Measurements from ENCODE around the gene ZFAND2B. TPM values are rescaled to one million over a fixed set of nuclear protein-coding genes. Genes with fewer than 3 reads are reported as not detected.

Gene ZFAND2B
- total RNA-seq, 1 experiment from 2014 or later: 19.5 TPM

DNA sequence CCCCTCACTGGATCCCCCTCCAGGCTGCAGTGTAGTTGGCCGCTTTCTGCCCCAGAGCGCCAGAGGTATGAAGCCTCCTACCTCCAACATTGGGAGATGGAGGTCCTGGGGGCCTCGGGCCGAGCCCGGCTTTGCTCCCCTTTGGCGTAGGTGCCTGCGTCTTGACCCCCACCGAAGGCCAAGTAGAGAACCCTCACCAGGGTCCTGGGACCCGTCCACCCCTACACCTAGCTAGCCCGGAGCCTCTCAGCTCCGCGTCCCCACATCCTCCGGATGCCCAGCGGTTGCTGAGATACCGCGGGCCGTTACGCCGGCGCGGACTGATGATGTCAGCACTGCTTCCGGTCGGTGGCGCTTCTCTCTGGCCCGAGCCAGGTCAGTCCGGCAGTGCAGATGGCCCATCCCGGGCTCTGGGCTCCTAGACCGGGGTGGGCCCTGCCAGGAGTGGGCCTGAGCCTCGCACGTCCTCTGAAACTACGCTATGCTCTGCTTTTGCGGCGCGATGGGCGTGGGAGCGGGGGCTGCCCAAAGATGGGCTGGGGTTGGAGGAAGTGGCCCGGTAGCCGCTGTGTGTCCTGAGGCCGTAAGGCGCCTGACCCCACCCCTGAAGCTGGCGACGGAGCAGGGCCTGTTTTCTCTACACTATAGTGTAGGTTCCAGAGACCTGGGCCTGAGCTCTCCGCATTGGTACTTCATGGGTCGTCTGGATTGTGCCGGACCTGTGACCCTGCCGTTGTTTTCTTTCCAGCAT, 38.7 kb downstream of the ZFAND2B start, which contains the start of the genes GLB1L and STK16 (continued):
- TF ChIP-seq, protein P1, sequence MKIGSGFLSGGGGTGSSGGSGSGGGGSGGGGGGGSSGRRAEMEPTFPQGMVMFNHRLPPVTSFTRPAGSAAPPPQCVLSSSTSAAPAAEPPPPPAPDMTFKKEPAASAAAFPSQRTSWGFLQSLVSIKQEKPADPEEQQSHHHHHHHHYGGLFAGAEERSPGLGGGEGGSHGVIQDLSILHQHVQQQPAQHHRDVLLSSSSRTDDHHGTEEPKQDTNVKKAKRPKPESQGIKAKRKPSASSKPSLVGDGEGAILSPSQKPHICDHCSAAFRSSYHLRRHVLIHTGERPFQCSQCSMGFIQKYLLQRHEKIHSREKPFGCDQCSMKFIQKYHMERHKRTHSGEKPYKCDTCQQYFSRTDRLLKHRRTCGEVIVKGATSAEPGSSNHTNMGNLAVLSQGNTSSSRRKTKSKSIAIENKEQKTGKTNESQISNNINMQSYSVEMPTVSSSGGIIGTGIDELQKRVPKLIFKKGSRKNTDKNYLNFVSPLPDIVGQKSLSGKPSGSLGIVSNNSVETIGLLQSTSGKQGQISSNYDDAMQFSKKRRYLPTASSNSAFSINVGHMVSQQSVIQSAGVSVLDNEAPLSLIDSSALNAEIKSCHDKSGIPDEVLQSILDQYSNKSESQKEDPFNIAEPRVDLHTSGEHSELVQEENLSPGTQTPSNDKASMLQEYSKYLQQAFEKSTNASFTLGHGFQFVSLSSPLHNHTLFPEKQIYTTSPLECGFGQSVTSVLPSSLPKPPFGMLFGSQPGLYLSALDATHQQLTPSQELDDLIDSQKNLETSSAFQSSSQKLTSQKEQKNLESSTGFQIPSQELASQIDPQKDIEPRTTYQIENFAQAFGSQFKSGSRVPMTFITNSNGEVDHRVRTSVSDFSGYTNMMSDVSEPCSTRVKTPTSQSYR (CRISPR knock-in tag; IDR thresholded peaks at IDR 0.05): 0 out of 2 replicates have a peak, but pooled peaks have one; percentile 41
- TF ChIP-seq NR2C2 (CRISPR knock-in tag; IDR thresholded peaks at IDR 0.05): no peak
- 0 out of 2 replicates have a peak, but pooled peaks have one; percentile 28 for TF ChIP-seq ZNF317 (CRISPR knock-in tag; IDR thresholded peaks at IDR 0.05; ENCODE audit: borderline replicate concordance, low read depth)
- TF ChIP-seq ZNF232 (CRISPR knock-in tag; IDR thresholded peaks at IDR 0.05): no peak
- TF ChIP-seq PRRX2 (CRISPR knock-in tag; IDR thresholded peaks at IDR 0.05): no peak
- TF ChIP-seq, protein P2, sequence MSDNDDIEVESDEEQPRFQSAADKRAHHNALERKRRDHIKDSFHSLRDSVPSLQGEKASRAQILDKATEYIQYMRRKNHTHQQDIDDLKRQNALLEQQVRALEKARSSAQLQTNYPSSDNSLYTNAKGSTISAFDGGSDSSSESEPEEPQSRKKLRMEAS (CRISPR knock-in tag; IDR thresholded peaks at IDR 0.05): peak; percentile 72
- peak; percentile 80; the same call in 1 of the 2 replicates for TF ChIP-seq CBFB (CRISPR knock-in tag; IDR thresholded peaks at IDR 0.05; ENCODE audit: low read depth)
- TF ChIP-seq NR1H2 (CRISPR knock-in tag; IDR thresholded peaks at IDR 0.05): no peak
- TF ChIP-seq, protein P3, sequence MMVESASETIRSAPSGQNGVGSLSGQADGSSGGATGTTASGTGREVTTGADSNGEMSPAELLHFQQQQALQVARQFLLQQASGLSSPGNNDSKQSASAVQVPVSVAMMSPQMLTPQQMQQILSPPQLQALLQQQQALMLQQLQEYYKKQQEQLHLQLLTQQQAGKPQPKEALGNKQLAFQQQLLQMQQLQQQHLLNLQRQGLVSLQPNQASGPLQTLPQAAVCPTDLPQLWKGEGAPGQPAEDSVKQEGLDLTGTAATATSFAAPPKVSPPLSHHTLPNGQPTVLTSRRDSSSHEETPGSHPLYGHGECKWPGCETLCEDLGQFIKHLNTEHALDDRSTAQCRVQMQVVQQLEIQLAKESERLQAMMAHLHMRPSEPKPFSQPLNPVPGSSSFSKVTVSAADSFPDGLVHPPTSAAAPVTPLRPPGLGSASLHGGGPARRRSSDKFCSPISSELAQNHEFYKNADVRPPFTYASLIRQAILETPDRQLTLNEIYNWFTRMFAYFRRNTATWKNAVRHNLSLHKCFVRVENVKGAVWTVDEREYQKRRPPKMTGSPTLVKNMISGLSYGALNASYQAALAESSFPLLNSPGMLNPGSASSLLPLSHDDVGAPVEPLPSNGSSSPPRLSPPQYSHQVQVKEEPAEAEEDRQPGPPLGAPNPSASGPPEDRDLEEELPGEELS (CRISPR knock-in tag; IDR thresholded peaks at IDR 0.05): 0 out of 2 replicates have a peak, but pooled peaks have one; percentile 33
- TF ChIP-seq, protein P4, sequence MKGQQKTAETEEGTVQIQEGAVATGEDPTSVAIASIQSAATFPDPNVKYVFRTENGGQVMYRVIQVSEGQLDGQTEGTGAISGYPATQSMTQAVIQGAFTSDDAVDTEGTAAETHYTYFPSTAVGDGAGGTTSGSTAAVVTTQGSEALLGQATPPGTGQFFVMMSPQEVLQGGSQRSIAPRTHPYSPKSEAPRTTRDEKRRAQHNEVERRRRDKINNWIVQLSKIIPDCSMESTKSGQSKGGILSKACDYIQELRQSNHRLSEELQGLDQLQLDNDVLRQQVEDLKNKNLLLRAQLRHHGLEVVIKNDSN (CRISPR knock-in tag; IDR thresholded peaks at IDR 0.05): 0 out of 2 replicates have a peak, but pooled peaks have one; percentile 31
- no peak for TF ChIP-seq RORB (CRISPR knock-in tag; IDR thresholded peaks at IDR 0.05)
- TF ChIP-seq, protein P5, sequence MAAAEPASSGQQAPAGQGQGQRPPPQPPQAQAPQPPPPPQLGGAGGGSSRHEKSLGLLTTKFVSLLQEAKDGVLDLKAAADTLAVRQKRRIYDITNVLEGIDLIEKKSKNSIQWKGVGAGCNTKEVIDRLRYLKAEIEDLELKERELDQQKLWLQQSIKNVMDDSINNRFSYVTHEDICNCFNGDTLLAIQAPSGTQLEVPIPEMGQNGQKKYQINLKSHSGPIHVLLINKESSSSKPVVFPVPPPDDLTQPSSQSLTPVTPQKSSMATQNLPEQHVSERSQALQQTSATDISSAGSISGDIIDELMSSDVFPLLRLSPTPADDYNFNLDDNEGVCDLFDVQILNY (CRISPR knock-in tag; IDR thresholded peaks at IDR 0.05): no peak
- peak; percentile 99 for TF ChIP-seq CREM (CRISPR knock-in tag; IDR thresholded peaks at IDR 0.05)
- TF ChIP-seq TEAD1 (CRISPR knock-in tag; IDR thresholded peaks at IDR 0.05): peak; percentile 81; the same call in 1 of the 2 replicates
- TF ChIP-seq SMAD3 (CRISPR knock-in tag; IDR thresholded peaks at IDR 0.05; ENCODE audit: borderline replicate concordance): no peak
- no peak for TF ChIP-seq NFE2L1 (CRISPR knock-in tag; IDR thresholded peaks at IDR 0.05)
- TF ChIP-seq ZBTB21 (CRISPR knock-in tag; IDR thresholded peaks at IDR 0.05; ENCODE audit: borderline replicate concordance): peak; percentile 79; the same call in 1 of the 2 replicates
- peak; percentile 84 for TF ChIP-seq FOXK1 (CRISPR knock-in tag; IDR thresholded peaks at IDR 0.05)
- TF ChIP-seq SP1 (CRISPR knock-in tag; conservative IDR thresholded peaks at IDR 0.05): peak; percentile 72; the same call in 1 of the 2 replicates
- TF ChIP-seq, protein P6, sequence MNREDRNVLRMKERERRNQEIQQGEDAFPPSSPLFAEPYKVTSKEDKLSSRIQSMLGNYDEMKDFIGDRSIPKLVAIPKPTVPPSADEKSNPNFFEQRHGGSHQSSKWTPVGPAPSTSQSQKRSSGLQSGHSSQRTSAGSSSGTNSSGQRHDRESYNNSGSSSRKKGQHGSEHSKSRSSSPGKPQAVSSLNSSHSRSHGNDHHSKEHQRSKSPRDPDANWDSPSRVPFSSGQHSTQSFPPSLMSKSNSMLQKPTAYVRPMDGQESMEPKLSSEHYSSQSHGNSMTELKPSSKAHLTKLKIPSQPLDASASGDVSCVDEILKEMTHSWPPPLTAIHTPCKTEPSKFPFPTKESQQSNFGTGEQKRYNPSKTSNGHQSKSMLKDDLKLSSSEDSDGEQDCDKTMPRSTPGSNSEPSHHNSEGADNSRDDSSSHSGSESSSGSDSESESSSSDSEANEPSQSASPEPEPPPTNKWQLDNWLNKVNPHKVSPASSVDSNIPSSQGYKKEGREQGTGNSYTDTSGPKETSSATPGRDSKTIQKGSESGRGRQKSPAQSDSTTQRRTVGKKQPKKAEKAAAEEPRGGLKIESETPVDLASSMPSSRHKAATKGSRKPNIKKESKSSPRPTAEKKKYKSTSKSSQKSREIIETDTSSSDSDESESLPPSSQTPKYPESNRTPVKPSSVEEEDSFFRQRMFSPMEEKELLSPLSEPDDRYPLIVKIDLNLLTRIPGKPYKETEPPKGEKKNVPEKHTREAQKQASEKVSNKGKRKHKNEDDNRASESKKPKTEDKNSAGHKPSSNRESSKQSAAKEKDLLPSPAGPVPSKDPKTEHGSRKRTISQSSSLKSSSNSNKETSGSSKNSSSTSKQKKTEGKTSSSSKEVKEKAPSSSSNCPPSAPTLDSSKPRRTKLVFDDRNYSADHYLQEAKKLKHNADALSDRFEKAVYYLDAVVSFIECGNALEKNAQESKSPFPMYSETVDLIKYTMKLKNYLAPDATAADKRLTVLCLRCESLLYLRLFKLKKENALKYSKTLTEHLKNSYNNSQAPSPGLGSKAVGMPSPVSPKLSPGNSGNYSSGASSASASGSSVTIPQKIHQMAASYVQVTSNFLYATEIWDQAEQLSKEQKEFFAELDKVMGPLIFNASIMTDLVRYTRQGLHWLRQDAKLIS (CRISPR knock-in tag; IDR thresholded peaks at IDR 0.05; ENCODE audit: borderline replicate concordance): peak; percentile 23; the same call in 1 of the 2 replicates
- TF ChIP-seq, protein P7, sequence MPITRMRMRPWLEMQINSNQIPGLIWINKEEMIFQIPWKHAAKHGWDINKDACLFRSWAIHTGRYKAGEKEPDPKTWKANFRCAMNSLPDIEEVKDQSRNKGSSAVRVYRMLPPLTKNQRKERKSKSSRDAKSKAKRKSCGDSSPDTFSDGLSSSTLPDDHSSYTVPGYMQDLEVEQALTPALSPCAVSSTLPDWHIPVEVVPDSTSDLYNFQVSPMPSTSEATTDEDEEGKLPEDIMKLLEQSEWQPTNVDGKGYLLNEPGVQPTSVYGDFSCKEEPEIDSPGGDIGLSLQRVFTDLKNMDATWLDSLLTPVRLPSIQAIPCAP (CRISPR knock-in tag; IDR thresholded peaks at IDR 0.05): no peak
- TF ChIP-seq CREB1 (CRISPR knock-in tag; IDR thresholded peaks at IDR 0.05): no peak; the same call in 1 of the 2 replicates
- no peak for TF ChIP-seq JUN (CRISPR knock-in tag; IDR thresholded peaks at IDR 0.05)
- TF ChIP-seq, protein P8, sequence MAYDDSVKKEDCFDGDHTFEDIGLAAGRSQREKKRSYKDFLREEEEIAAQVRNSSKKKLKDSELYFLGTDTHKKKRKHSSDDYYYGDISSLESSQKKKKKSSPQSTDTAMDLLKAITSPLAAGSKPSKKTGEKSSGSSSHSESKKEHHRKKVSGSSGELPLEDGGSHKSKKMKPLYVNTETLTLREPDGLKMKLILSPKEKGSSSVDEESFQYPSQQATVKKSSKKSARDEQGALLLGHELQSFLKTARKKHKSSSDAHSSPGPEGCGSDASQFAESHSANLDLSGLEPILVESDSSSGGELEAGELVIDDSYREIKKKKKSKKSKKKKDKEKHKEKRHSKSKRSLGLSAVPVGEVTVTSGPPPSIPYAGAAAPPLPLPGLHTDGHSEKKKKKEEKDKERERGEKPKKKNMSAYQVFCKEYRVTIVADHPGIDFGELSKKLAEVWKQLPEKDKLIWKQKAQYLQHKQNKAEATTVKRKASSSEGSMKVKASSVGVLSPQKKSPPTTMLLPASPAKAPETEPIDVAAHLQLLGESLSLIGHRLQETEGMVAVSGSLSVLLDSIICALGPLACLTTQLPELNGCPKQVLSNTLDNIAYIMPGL (CRISPR knock-in tag; IDR thresholded peaks at IDR 0.05): peak; percentile 63
- TF ChIP-seq, protein P9, sequence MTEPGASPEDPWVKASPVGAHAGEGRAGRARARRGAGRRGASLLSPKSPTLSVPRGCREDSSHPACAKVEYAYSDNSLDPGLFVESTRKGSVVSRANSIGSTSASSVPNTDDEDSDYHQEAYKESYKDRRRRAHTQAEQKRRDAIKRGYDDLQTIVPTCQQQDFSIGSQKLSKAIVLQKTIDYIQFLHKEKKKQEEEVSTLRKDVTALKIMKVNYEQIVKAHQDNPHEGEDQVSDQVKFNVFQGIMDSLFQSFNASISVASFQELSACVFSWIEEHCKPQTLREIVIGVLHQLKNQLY (CRISPR knock-in tag; IDR thresholded peaks at IDR 0.05): no peak
